B cell (primary cell): ENCODE measurements around the gene EPSTI1. TPM values are rescaled to one million over a fixed set of nuclear protein-coding genes. Genes with fewer than 3 reads are reported as not detected.

Source experiments
- ATAC-seq: fragments of 200-7000 bp; cut with Tn5 transposase; one replicate; pipeline ENCODE4 v1.10.0; 2021; ENCODE audit warnings: low read depth, mild to moderate bottlenecking, moderate number of reproducible peaks, moderate library complexity
- CTCF ChIA-PET: fragments of 350-600 bp; sonication (Branson Sonifier 250); formaldehyde crosslinking; loops from one replicate; lab custom pipeline; 2021; ENCODE audit warnings: antibody characterized with exemption, inconsistent platforms; lab: Charles Lee
- POLR2A ChIA-PET: fragments of 350-600 bp; sonication (Branson Sonifier 250); formaldehyde crosslinking; loops from one replicate; lab custom pipeline; 2021; ENCODE audit warnings: antibody characterized with exemption; lab: Charles Lee
- DNase-seq: peaks from one replicate; pipeline ENCODE4 v3.0.0; 2013
- H2AFZ ChIP-seq: 2 replicates; pipeline ENCODE4 v1.6.1; 2012; ENCODE audit warnings: mild to moderate bottlenecking, low read depth, low read length; ENCODE audit not compliant: insufficient read depth, poor library complexity, severe bottlenecking
- H3K27ac ChIP-seq, 2 donors: 1 replicate in 1 of 2; 2 replicates in 1 of 2; pipeline ENCODE4 v1.5.1; 2012 to 2013; ENCODE audit warnings: low read length in 2 of 2, mild to moderate bottlenecking in 2 of 2, moderate library complexity in 1 of 2
- H3K27me3 ChIP-seq, 4 experiments: fragments of 200-600 bp in 1 of 4; sonication (generic) in 1 of 4; replicated peaks in 1 of 4; 1 replicate in 2 of 4; 2 replicates in 2 of 4; pipeline versions ENCODE4 v1.6.1 to v1.7.0; 2013 to 2016; ENCODE audit warnings: low read length in 3 of 4, mild to moderate bottlenecking in 2 of 4, mixed read lengths in 1 of 4, moderate library complexity in 1 of 4; ENCODE audit not compliant: insufficient read depth in 4 of 4, control insufficient read depth in 3 of 4; ENCODE audit errors: control extremely low read depth in 1 of 4
- H3K36me3 ChIP-seq, 2 experiments: replicated peaks in 1 of 2; 1 replicate in 1 of 2; 2 replicates in 1 of 2; pipeline versions ENCODE4 v1.6.1 to v1.7.1; 2013; ENCODE audit warnings: low read length in 1 of 2; ENCODE audit not compliant: insufficient read depth in 2 of 2, control insufficient read depth in 1 of 2; ENCODE audit errors: control extremely low read depth in 1 of 2, extremely low read depth in 1 of 2
- H3K4me1 ChIP-seq, 2 donors: fragments of 200-600 bp in 1 of 2; sonication (generic) in 1 of 2; 1 replicate in 1 of 2; 2 replicates in 1 of 2; pipeline versions ENCODE4 v1.5.1 to v1.6.1; 2013 to 2017; ENCODE audit warnings: low read length in 2 of 2; ENCODE audit not compliant: control insufficient read depth in 2 of 2, insufficient read depth in 2 of 2
- H3K4me2 ChIP-seq: replicated peaks from 2 replicates; pipeline ENCODE3; 2012; ENCODE audit warnings: mild to moderate bottlenecking, low read depth, low read length; ENCODE audit not compliant: poor library complexity, severe bottlenecking
- H3K4me3 ChIP-seq, 5 experiments: fragments of 200-600 bp in 1 of 5; sonication (generic) in 1 of 5; 1 replicate in 3 of 5; 2 replicates in 2 of 5; pipeline versions ENCODE4 v1.5.1 to v1.7.0; 2011 to 2016; ENCODE audit warnings: low read length in 4 of 5, mild to moderate bottlenecking in 4 of 5, low read depth in 2 of 5, control low read depth in 1 of 5, moderate library complexity in 1 of 5; ENCODE audit not compliant: insufficient read depth in 1 of 5; ENCODE audit errors: control extremely low read depth in 1 of 5, extremely low read depth in 1 of 5
- H3K79me2 ChIP-seq: fragments of 200-600 bp; sonication (generic); one replicate; pipeline ENCODE4 v1.6.0; 2016; ENCODE audit warnings: low read length; ENCODE audit not compliant: control insufficient read depth, insufficient read depth
- H3K9ac ChIP-seq: fragments of 200-600 bp; sonication (generic); 2 replicates; pipeline ENCODE4 v1.6.1; 2017; ENCODE audit warnings: mild to moderate bottlenecking, low read length, moderate library complexity
- H3K9me3 ChIP-seq, 3 donors: one replicate each; pipeline versions ENCODE4 v1.6.1 to v1.7.1; 2013; ENCODE audit warnings: low read length in 2 of 3; ENCODE audit not compliant: control insufficient read depth in 2 of 3, insufficient read depth in 1 of 3; ENCODE audit errors: control extremely low read depth in 1 of 3
- H4K20me1 ChIP-seq: 2 replicates; pipeline ENCODE4 v1.6.0; 2012; ENCODE audit warnings: mild to moderate bottlenecking, low read length; ENCODE audit not compliant: insufficient read depth, control insufficient read depth, poor library complexity, severe bottlenecking
- H3K27ac Mint-ChIP-seq: one replicate; pipeline ENCODE4 v1.8.0; 2021; ENCODE audit warnings: mixed read lengths
- H3K27me3 Mint-ChIP-seq: one replicate; pipeline ENCODE4 v1.8.0; 2021; ENCODE audit warnings: mixed read lengths
- H3K4me1 Mint-ChIP-seq: one replicate; pipeline ENCODE4 v1.8.0; 2021; ENCODE audit warnings: mixed read lengths
- H3K4me3 Mint-ChIP-seq: one replicate; pipeline ENCODE4 v1.8.0; 2021; ENCODE audit warnings: mixed read lengths
- H3K9me3 Mint-ChIP-seq: one replicate; pipeline ENCODE4 v1.8.0; 2022; ENCODE audit warnings: mixed read lengths; ENCODE audit not compliant: insufficient read depth
- EZH2 ChIP-seq: IDR thresholded peaks from 2 replicates; pipeline ENCODE4 v1.6.1; 2012; ENCODE audit warnings: borderline replicate concordance, low read depth, mild to moderate bottlenecking, moderate library complexity, low read length; ENCODE audit not compliant: insufficient read depth, poor library complexity, severe bottlenecking
- WGBS: methylation state at CpG from one replicate; pipeline ENCODE4 v1.1.5; 2013; ENCODE audit warnings: missing lambda C conversion rate; ENCODE audit not compliant: insufficient coverage; 5-methylcytosine and 5-hydroxymethylcytosine counted together
- intact Hi-C: fragments of 100-400 bp; cut with micrococcal nuclease; formaldehyde crosslinking; loops from one replicate; pipeline ENCODE4 v1.10.0; 2022
- polyA plus RNA-seq: library from polyadenylated mRNA; depleted of rRNA; stranded (reverse); fragments of >200 nt; gene quantifications from 2 replicates; pipeline ENCODE4 v1.2.3, GENCODE V29; 2012
- total RNA-seq, 2 donors: library from RNA; stranded (reverse); fragments of 120-200 nt in 1 of 2; gene quantifications; 1 replicate in 1 of 2; 2 replicates in 1 of 2; pipeline versions ENCODE4 v1.2.3 to v1.2.4, GENCODE V29; 2013 to 2022
- TF ChIP-seq, protein P1 (sequence below): fragments of 200-600 bp; IDR thresholded peaks from one replicate; pipeline ENCODE4 v1.8.0; 2022; ENCODE audit warnings: antibody characterized with exemption, mild to moderate bottlenecking

Gene EPSTI1
- total and polyA plus RNA-seq, 2 donors (not counting 1 experiment from before 2014, with no cell fraction given), result 13.4 to 41.8 TPM

- no peak for ATAC-seq
- no peak overlapping the region for H3K4me3 Mint-ChIP-seq
- peaks cover 1 to 17% of the 10 kb centered on the region in 2 experiments for H3K36me3 ChIP-seq
- TF ChIP-seq, protein P1, sequence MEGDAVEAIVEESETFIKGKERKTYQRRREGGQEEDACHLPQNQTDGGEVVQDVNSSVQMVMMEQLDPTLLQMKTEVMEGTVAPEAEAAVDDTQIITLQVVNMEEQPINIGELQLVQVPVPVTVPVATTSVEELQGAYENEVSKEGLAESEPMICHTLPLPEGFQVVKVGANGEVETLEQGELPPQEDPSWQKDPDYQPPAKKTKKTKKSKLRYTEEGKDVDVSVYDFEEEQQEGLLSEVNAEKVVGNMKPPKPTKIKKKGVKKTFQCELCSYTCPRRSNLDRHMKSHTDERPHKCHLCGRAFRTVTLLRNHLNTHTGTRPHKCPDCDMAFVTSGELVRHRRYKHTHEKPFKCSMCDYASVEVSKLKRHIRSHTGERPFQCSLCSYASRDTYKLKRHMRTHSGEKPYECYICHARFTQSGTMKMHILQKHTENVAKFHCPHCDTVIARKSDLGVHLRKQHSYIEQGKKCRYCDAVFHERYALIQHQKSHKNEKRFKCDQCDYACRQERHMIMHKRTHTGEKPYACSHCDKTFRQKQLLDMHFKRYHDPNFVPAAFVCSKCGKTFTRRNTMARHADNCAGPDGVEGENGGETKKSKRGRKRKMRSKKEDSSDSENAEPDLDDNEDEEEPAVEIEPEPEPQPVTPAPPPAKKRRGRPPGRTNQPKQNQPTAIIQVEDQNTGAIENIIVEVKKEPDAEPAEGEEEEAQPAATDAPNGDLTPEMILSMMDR, result no peak
- no peak for TF ChIP-seq EZH2
- peaks cover 38 to 44% of the 10 kb centered on the region in 2 donors for H3K4me1 ChIP-seq
- no peak overlapping the region for H3K4me3 ChIP-seq
- H3K4me1 Mint-ChIP-seq, result peaks cover 57% of the 10 kb centered on the region
- H3K27ac Mint-ChIP-seq, result peak overlapping the region; percentile 35
- intact Hi-C loops, result loop anchor here (10.0 kb wide), 1 partner anchor 765 kb away; the partner anchor contains the start of gene AKAP11
- no peak overlapping the region for H3K4me2 ChIP-seq
- POLR2A ChIA-PET, result no interaction called here
- H3K27ac ChIP-seq, result no peak overlapping the region
- CTCF ChIA-PET, result no interaction called here
- peaks cover 97% of the 10 kb centered on the region for H3K79me2 ChIP-seq
- DNase-seq, result no peak
- no peak overlapping the region for H3K9ac ChIP-seq
- peaks cover 11% of the 10 kb centered on the region for H4K20me1 ChIP-seq
- WGBS, result no CpG with 5 or more reads among the region's 2 CpGs
- H3K27me3 Mint-ChIP-seq, result no peaks in the 10 kb centered on the region
- H3K9me3 Mint-ChIP-seq, result no peaks in the 10 kb centered on the region
- H2AFZ ChIP-seq, result no peak overlapping the region
- H3K9me3 ChIP-seq, result no peaks in the 10 kb centered on the region
- H3K27me3 ChIP-seq, result no peaks in the 10 kb centered on the region
Observed at GRCh38 chr13:43039966-43040365, 47.9 kb upstream of the EPSTI1 start.

DNA sequence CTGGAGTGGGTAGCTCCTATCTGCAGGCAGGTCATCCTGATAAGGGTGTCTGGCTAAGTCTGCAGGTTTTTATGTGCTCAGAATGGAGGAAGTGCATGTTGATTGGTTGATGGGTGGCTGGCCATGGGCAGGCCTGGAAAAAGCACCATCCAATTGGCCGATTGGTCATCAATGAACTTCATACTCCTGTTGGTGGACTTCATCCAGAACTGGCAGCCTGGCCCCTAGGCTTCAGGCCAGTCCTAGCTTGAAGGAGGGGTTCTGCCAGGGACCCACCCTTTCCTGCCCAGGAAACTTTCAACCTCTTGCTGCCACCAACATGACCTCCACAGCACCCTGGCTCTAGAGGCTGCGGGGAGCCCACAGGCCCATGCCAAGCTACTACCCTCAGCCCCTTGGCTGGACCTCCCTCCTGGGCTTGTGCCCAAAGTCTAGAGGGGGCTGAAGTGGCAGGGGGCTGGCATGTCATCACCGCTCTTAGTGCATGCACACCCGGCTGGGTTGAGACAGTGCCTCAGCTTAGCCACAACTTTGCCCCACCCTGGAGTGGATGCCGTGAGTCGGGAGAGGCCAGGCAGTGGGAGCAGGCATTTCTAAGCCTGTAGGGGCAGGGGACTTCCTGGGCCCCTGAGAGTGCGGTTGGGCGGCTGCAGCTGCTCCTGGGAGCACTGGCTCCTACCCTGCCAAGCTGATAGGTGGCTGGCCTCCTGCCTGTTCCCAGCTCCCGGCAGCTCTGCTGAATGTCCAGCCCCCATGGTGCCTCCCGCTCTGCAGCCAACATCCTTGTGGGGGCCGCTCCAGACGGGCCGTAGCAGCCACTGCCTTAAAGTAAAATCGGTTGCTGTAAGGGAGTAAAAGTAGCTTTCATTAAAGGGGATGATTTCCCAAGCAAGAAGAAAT, 44.6 kb upstream of the EPSTI1 start:
- no peak overlapping the region for H3K4me3 ChIP-seq
- Mint-ChIP-seq H3K27me3 (no peaks in the 10 kb centered on the region), H3K27ac (no peak overlapping the region), H3K4me1 (peaks cover 36% of the 10 kb centered on the region), H3K4me3 (no peak overlapping the region), H3K9me3 (peaks cover 2% of the 10 kb centered on the region)
- no peak for TF ChIP-seq EZH2
- TF ChIP-seq, protein P1, result no peak
- no peak overlapping the region for H2AFZ ChIP-seq
- no peak for DNase-seq
- H3K4me1 ChIP-seq, result peaks cover 7 to 17% of the 10 kb centered on the region in 2 donors
- H3K36me3 ChIP-seq, result peaks cover 4 to 28% of the 10 kb centered on the region in 2 experiments
- no peak overlapping the region for H3K27ac ChIP-seq
- over 99% methylated on average over 14 of the region's 14 CpGs for WGBS
- POLR2A ChIA-PET, result no interaction called here
- intact Hi-C loops, result no loop called here
- no peaks in the 10 kb centered on the region for H3K27me3 ChIP-seq
- H3K79me2 ChIP-seq, result peaks cover 98% of the 10 kb centered on the region
- H4K20me1 ChIP-seq, result peaks cover 11% of the 10 kb centered on the region
- H3K9me3 ChIP-seq, result peaks cover 0 to 7% (median 0%) of the 10 kb centered on the region in 3 donors
- H3K4me2 ChIP-seq, result no peak overlapping the region
- CTCF ChIA-PET, result interaction anchor here (0.8 to 1.5 kb wide), 2 partner anchors 12 to 48 kb away, joined by 3 read pairs; no protein-coding TSS in a partner anchor
- no peak for ATAC-seq
- no peak overlapping the region for H3K9ac ChIP-seq
